ENCODE data around the gene TBX21. TPM values are rescaled to one million over a fixed set of nuclear protein-coding genes. Genes with fewer than 3 reads are reported as not detected.

The TBX21 gene
- total RNA-seq, 1 experiment from 2014 or later = 0.20 TPM

DNA sequence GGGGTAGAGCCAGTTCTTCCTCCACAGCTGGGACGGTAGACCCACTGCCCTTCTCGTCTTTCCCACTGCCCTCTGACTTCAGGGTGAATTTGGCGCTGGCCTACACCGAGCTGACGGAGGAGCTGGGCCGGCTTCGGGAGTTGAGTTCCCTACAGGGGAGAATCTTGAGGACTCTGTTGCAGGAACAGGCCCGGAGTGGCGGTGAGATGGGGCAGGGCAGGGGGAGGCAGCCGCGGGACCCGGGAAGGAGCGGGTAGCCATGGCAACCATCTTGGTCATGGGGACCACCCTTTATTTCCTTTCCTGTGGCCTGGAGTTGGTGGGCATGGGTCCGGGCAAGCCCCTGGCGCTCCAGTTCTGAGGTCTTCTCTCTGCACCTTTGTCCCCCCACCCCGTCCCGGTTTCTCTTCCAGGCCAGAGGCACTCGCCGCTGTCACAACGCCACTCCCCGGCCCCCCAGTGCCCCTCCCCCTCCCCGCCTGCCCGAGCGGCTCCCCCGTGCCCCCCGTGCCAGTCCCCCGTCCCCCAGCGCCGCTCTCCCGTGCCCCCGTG, 24.6 kb upstream of the TBX21 start:
- Histone ChIP-seq H3K27ac (ENCODE audit: low read depth, low read length) (no peak overlapping the region), H3K9ac (ENCODE audit: low read length) (no peak overlapping the region), H4K20me1 (ENCODE audit: insufficient read depth) (no peaks in the 10 kb centered on the region), H3K27me3 (ENCODE audit: insufficient read depth, low read length) (peaks cover 7% of the 10 kb centered on the region; the same call in 1 of the 2 replicates), H3K79me2 (ENCODE audit: insufficient read depth, low read length) (no peaks in the 10 kb centered on the region), H3K36me3 (ENCODE audit: control insufficient read depth in 1 of 2, insufficient read depth in 2 of 2, low read length in 2 of 2) (no peaks in the 10 kb centered on the region), H3K9me3 (ENCODE audit: control insufficient read depth in 1 of 2, insufficient read depth in 1 of 2, low read depth in 1 of 2, low read length in 2 of 2) (no peaks in the 10 kb centered on the region), H3K4me3 (replicated peaks in 1 of 2; ENCODE audit: low read depth in 1 of 2, low read length in 2 of 2) (no peak overlapping the region), H2AFZ (ENCODE audit: low read depth, low read length, poor library complexity, severe bottlenecking) (no peak overlapping the region), H3K4me1 (ENCODE audit: control insufficient read depth in 1 of 2, insufficient read depth in 2 of 2, low read length in 2 of 2) (peaks cover 0 to 9% of the 10 kb centered on the region in 2 experiments; a peak in 2 of 4 replicates), H3K9me2 (ENCODE audit: insufficient read depth) (no peaks in the 10 kb centered on the region), H3K4me2 (ENCODE audit: low read length) (no peak overlapping the region)
- ChIA-PET CTCF (interaction anchor here (1.0 to 3.0 kb wide), 2 partner anchors 9 to 11 kb away, joined by 3 to 13 read pairs; no protein-coding TSS in a partner anchor), POLR2A (no interaction called here), RAD21 (ENCODE audit: low non-redundant PET in 1 of 2, low total read pairs in 2 of 2, uncharacterized antibody in 2 of 2, unreplicated experiment in 2 of 2) (no interaction called here)
- TF ChIP-seq SP1 (IDR thresholded peaks at IDR 0.05; ENCODE audit: low read depth) (no peak), RAD21 (IDR thresholded peaks at IDR 0.05; ENCODE audit: low read depth) (no peak), FOSL1 (IDR thresholded peaks at IDR 0.05; ENCODE audit: low read depth) (no peak), CBX3 (IDR thresholded peaks at IDR 0.05; ENCODE audit: low read depth) (no peak), ELF1 (IDR thresholded peaks at IDR 0.05; ENCODE audit: borderline replicate concordance, low read depth) (no peak), EZH2 (IDR thresholded peaks at IDR 0.05) (no peak), ZFX (IDR thresholded peaks at IDR 0.05) (no peak), POLR2A (IDR thresholded peaks at IDR 0.05; ENCODE audit: borderline replicate concordance, extremely low read depth, insufficient read depth, insufficient read length) (no peak), SRF (IDR thresholded peaks at IDR 0.05; ENCODE audit: low read depth) (no peak)
- TF ChIP-seq, protein P1, sequence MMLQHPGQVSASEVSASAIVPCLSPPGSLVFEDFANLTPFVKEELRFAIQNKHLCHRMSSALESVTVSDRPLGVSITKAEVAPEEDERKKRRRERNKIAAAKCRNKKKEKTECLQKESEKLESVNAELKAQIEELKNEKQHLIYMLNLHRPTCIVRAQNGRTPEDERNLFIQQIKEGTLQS (IDR thresholded peaks at IDR 0.05) = no peak
- BruUV-seq (replicated peaks) = no TSS peak
- ATAC-seq = no peak
- DNase-seq (ENCODE audit: low read depth, low spot score) = no peak
- intact Hi-C loops (cut with micrococcal nuclease) = no loop called here

GRCh38 chr17:47708864-47709541, 24.0 kb upstream of the TBX21 start:
- ChIA-PET CTCF (interaction anchor here (3.0 kb wide), 1 partner anchor 11 kb away, joined by 13 read pairs; no protein-coding TSS in a partner anchor), POLR2A (no interaction called here), RAD21 (ENCODE audit: low non-redundant PET in 1 of 2, low total read pairs in 2 of 2, uncharacterized antibody in 2 of 2, unreplicated experiment in 2 of 2) (no interaction called here)
- intact Hi-C loops (cut with micrococcal nuclease) = no loop called here
- Histone ChIP-seq H3K27me3 (ENCODE audit: insufficient read depth, low read length) (peaks cover 12% of the 10 kb centered on the region; the same call in 1 of the 2 replicates), H3K9me2 (ENCODE audit: insufficient read depth) (no peaks in the 10 kb centered on the region), H3K36me3 (ENCODE audit: control insufficient read depth in 1 of 2, insufficient read depth in 2 of 2, low read length in 2 of 2) (no peaks in the 10 kb centered on the region), H3K27ac (ENCODE audit: low read depth, low read length) (no peak overlapping the region; the same call in 1 of the 2 replicates), H3K4me2 (ENCODE audit: low read length) (no peak overlapping the region), H3K9me3 (ENCODE audit: control insufficient read depth in 1 of 2, insufficient read depth in 1 of 2, low read depth in 1 of 2, low read length in 2 of 2) (no peaks in the 10 kb centered on the region), H3K9ac (ENCODE audit: low read length) (no peak overlapping the region), H4K20me1 (ENCODE audit: insufficient read depth) (no peaks in the 10 kb centered on the region), H3K4me1 (ENCODE audit: control insufficient read depth in 1 of 2, insufficient read depth in 2 of 2, low read length in 2 of 2) (peaks cover 0 to 9% of the 10 kb centered on the region in 2 experiments; a peak in 2 of 4 replicates), H2AFZ (ENCODE audit: low read depth, low read length, poor library complexity, severe bottlenecking) (no peak overlapping the region), H3K79me2 (ENCODE audit: insufficient read depth, low read length) (no peaks in the 10 kb centered on the region), H3K4me3 (replicated peaks in 1 of 2; ENCODE audit: low read depth in 1 of 2, low read length in 2 of 2) (no peak overlapping the region)
- no TSS peak for BruUV-seq (replicated peaks)
- no peak for ATAC-seq
- DNase-seq (ENCODE audit: low read depth, low spot score) = no peak
- TF ChIP-seq FOSL1 (IDR thresholded peaks at IDR 0.05; ENCODE audit: low read depth) (no peak), POLR2A (IDR thresholded peaks at IDR 0.05; ENCODE audit: borderline replicate concordance, extremely low read depth, insufficient read depth, insufficient read length) (no peak), POLR2AphosphoS5 (IDR thresholded peaks at IDR 0.05; ENCODE audit: low read depth, low read length) (no peak), EZH2phosphoT487 (IDR thresholded peaks at IDR 0.05; ENCODE audit: borderline replicate concordance) (no peak), CEBPB (IDR thresholded peaks at IDR 0.05; ENCODE audit: low read depth) (no peak), ZFX (IDR thresholded peaks at IDR 0.05) (no peak), CBX3 (IDR thresholded peaks at IDR 0.05; ENCODE audit: low read depth) (no peak), TCF7L2 (IDR thresholded peaks at IDR 0.05; ENCODE audit: borderline replicate concordance, extremely low read depth, insufficient read depth, insufficient read length) (no peak), RAD21 (IDR thresholded peaks at IDR 0.05; ENCODE audit: low read depth) (no peak), SRF (IDR thresholded peaks at IDR 0.05; ENCODE audit: low read depth) (no peak), JUND (IDR thresholded peaks at IDR 0.05) (no peak), ELF1 (IDR thresholded peaks at IDR 0.05; ENCODE audit: borderline replicate concordance, low read depth) (no peak)
- TF ChIP-seq, protein P2, sequence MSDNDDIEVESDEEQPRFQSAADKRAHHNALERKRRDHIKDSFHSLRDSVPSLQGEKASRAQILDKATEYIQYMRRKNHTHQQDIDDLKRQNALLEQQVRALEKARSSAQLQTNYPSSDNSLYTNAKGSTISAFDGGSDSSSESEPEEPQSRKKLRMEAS (IDR thresholded peaks at IDR 0.05) = no peak
- TF ChIP-seq, protein P1 (IDR thresholded peaks at IDR 0.05) = no peak
- TF ChIP-seq, protein P3, sequence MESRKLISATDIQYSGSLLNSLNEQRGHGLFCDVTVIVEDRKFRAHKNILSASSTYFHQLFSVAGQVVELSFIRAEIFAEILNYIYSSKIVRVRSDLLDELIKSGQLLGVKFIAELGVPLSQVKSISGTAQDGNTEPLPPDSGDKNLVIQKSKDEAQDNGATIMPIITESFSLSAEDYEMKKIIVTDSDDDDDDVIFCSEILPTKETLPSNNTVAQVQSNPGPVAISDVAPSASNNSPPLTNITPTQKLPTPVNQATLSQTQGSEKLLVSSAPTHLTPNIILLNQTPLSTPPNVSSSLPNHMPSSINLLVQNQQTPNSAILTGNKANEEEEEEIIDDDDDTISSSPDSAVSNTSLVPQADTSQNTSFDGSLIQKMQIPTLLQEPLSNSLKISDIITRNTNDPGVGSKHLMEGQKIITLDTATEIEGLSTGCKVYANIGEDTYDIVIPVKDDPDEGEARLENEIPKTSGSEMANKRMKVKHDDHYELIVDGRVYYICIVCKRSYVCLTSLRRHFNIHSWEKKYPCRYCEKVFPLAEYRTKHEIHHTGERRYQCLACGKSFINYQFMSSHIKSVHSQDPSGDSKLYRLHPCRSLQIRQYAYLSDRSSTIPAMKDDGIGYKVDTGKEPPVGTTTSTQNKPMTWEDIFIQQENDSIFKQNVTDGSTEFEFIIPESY (IDR thresholded peaks at IDR 0.05; ENCODE audit: extremely low read depth, insufficient replicate concordance, low read length) = no peak
